H1 (cell line): ENCODE measurements around the gene BRPF1. TPM values are rescaled to one million over a fixed set of nuclear protein-coding genes. Genes with fewer than 3 reads are reported as not detected.

Experiments
- JUND ChIP-seq: IDR thresholded peaks from 2 replicates; pipeline ENCODE4 v1.6.1; 2011; ENCODE audit warnings: mild to moderate bottlenecking, improper control_type of control experiment, low read length
- KDM5A ChIP-seq: fragments of 200-600 bp; IDR thresholded peaks from 2 replicates; pipeline ENCODE4 v1.7.1; 2012; ENCODE audit warnings: mild to moderate bottlenecking, low read length, inconsistent platforms, mixed read lengths
- polyA plus RNA-seq, 7 experiments: library from polyadenylated mRNA; depleted of rRNA in 3 of 7; stranded (reverse) in 5 of 7; unstranded in 2 of 7; fragments of >200 nt in 5 of 7; fragments of 200-250 nt in 2 of 7; gene quantifications; 1 replicate in 5 of 7; 2 replicates in 1 of 7; 4 replicates in 1 of 7; pipeline versions ENCODE4 v1.2.1 to v1.2.3, GENCODE V29; 2011 to 2013; ENCODE audit warnings: missing spikeins in 2 of 7, mixed read lengths in 2 of 7
- total RNA-seq: library from RNA; stranded (reverse); fragmentation: NEBNext Ultra II Directional; extraction: Animal tissue kit (Norgen Biotek cat#: 25700); gene quantifications from 2 replicates; pipeline ENCODE4 v1.2.1, GENCODE V29; 2021
- TF ChIP-seq, protein P1 (sequence below): IDR thresholded peaks from 2 replicates; pipeline ENCODE4 v1.6.1; 2011; ENCODE audit warnings: low read depth, mild to moderate bottlenecking, low read length; ENCODE audit not compliant: insufficient read depth

Gene BRPF1
- total and polyA plus RNA-seq, 2 of the 8 experiments (the other 6 are each of a cell fraction or from before 2014, with no cell fraction given), result 11.3 to 21.7 TPM

DNA sequence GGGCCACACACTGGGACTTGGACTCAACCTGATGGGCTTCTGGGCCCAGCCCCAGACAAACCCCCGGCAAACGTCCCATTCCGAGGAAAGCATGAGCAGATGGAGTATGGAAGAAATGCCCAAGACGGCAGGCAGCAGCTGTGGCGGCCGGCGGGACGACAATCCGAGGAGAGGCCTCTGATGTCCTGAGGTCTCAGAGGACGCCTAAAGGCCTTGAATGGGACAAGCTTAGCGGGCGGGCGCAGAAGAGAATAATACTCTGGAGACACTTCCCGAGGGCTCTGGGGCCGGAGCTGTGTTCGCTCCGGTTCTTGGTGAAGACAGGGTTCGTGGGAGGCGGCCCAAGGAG lies 17.7 kb downstream of the BRPF1 start (continued):
- TF ChIP-seq, protein P1, sequence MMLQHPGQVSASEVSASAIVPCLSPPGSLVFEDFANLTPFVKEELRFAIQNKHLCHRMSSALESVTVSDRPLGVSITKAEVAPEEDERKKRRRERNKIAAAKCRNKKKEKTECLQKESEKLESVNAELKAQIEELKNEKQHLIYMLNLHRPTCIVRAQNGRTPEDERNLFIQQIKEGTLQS, result no peak
- TF ChIP-seq KDM5A, result no peak
- no peak for TF ChIP-seq JUND
